H1 (cell line): Measurements from ENCODE around the gene ACSL6. TPM values are rescaled to one million over a fixed set of nuclear protein-coding genes. Genes with fewer than 3 reads are reported as not detected.

ENCODE experiments used
- CTCF ChIA-PET: fragments of 300-600 bp; sonication (Branson Sonifier 250); formaldehyde crosslinking; loops from one replicate; lab custom pipeline; 2021; ENCODE audit not compliant: partially characterized antibody; lab: Charles Lee
- POLR2A ChIA-PET: fragments of 300-600 bp; sonication (Branson Sonifier 250); formaldehyde crosslinking; loops from one replicate; lab custom pipeline; 2021; ENCODE audit warnings: inconsistent platforms; ENCODE audit not compliant: partially characterized antibody; lab: Charles Lee
- DNase-seq, 2 experiments: peaks; one replicate each; pipeline versions ENCODE4 v3.0.0 to v3.0.0-alpha.2; 2010 to 2022; ENCODE audit warnings: low spot score in 2 of 2, low read depth in 1 of 2, mixed read lengths in 1 of 2
- FAIRE-seq: peaks from 2 replicates; lab custom pipeline; 2011; peaks lifted over from hg19 to GRCh38; lab: Jason Lieb, UNC
- H2AFZ ChIP-seq: 2 replicates; pipeline ENCODE4 v1.8.1; 2012; ENCODE audit warnings: low read length, inconsistent platforms
- H2AK5ac ChIP-seq: 2 replicates; pipeline ENCODE4 v1.6.1; 2013; ENCODE audit warnings: low read depth, low read length
- H2BK120ac ChIP-seq: replicated peaks from 2 replicates; pipeline ENCODE3; 2013; ENCODE audit warnings: low read depth, low read length, inconsistent platforms
- H2BK12ac ChIP-seq: 2 replicates; pipeline ENCODE4 v1.6.1; 2013; ENCODE audit warnings: low read depth, low read length
- H2BK15ac ChIP-seq: 2 replicates; pipeline ENCODE4 v1.6.1; 2013; ENCODE audit warnings: low read length
- H2BK20ac ChIP-seq: 2 replicates; pipeline ENCODE4 v1.6.1; 2013; ENCODE audit warnings: low read length
- H2BK5ac ChIP-seq: 2 replicates; pipeline ENCODE4 v1.6.1; 2013; ENCODE audit warnings: low read depth, low read length
- H3K14ac ChIP-seq: 2 replicates; pipeline ENCODE4 v1.6.1; 2013; ENCODE audit warnings: inconsistent platforms; ENCODE audit not compliant: insufficient read length
- H3K18ac ChIP-seq: 2 replicates; pipeline ENCODE4 v1.6.1; 2013; ENCODE audit warnings: low read length; ENCODE audit errors: extremely low read depth
- H3K23ac ChIP-seq: 2 replicates; pipeline ENCODE4 v1.6.1; 2013; ENCODE audit warnings: inconsistent platforms; ENCODE audit not compliant: insufficient read length
- H3K23me2 ChIP-seq: 2 replicates; pipeline ENCODE4 v1.6.1; 2013; ENCODE audit warnings: low read depth, low read length
- H3K27ac ChIP-seq: 2 replicates; pipeline ENCODE4 v1.6.1; 2011; ENCODE audit warnings: low read depth, low read length, inconsistent platforms
- H3K27me3 ChIP-seq, 4 experiments: replicated peaks in 1 of 4; 1 replicate in 1 of 4; 2 replicates in 3 of 4; pipeline versions ENCODE4 v1.6.1 to v1.8.1; 2011 to 2013; ENCODE audit warnings: low read length in 3 of 4, mild to moderate bottlenecking in 3 of 4, inconsistent platforms in 2 of 4, mixed read lengths in 2 of 4, moderate library complexity in 1 of 4; ENCODE audit not compliant: control insufficient read depth in 3 of 4, insufficient read depth in 3 of 4; ENCODE audit errors: extremely low read depth in 1 of 4
- H3K36me3 ChIP-seq, 4 experiments: 2 replicates each; pipeline versions ENCODE4 v1.6.1 to v1.8.1; 2011 to 2013; ENCODE audit warnings: mild to moderate bottlenecking in 4 of 4, low read length in 3 of 4, moderate library complexity in 2 of 4, control low read depth in 1 of 4, inconsistent platforms in 1 of 4; ENCODE audit not compliant: insufficient read depth in 4 of 4, control insufficient read depth in 2 of 4
- H3K4ac ChIP-seq: replicated peaks from 2 replicates; pipeline ENCODE3; 2013; ENCODE audit warnings: low read length, low read depth, mixed read lengths, inconsistent platforms; ENCODE audit not compliant: insufficient read length
- H3K4me1 ChIP-seq, 4 experiments: replicated peaks in 1 of 4; 1 replicate in 1 of 4; 2 replicates in 3 of 4; pipeline versions ENCODE4 v1.6.1 to v1.8.1; 2011 to 2013; ENCODE audit warnings: low read length in 3 of 4, inconsistent platforms in 2 of 4, mixed read lengths in 1 of 4; ENCODE audit not compliant: insufficient read depth in 4 of 4, control insufficient read depth in 3 of 4
- H3K4me2 ChIP-seq, 2 experiments: 2 replicates each; pipeline versions ENCODE4 v1.6.1 to v1.8.1; 2011 to 2013; ENCODE audit warnings: low read depth in 2 of 2, low read length in 2 of 2, control low read depth in 1 of 2, inconsistent platforms in 1 of 2, mild to moderate bottlenecking in 1 of 2; ENCODE audit not compliant: insufficient read depth in 1 of 2
- H3K4me3 ChIP-seq, 4 experiments: fragments of 200-600, 300-600 bp in 1 of 4; sonication (generic), shearing (Covaris generic), sonication (Bioruptor Twin) in 1 of 4; 2 replicates each; pipeline versions ENCODE4 v1.5.1 to v1.8.1; 2011 to 2016; ENCODE audit warnings: low read length in 4 of 4, low read depth in 3 of 4, control low read depth in 2 of 4, inconsistent platforms in 2 of 4, mild to moderate bottlenecking in 2 of 4, mixed read lengths in 1 of 4, moderate library complexity in 1 of 4; ENCODE audit not compliant: insufficient read depth in 2 of 4; ENCODE audit errors: extremely low read depth in 1 of 4
- H3K56ac ChIP-seq: replicated peaks from 2 replicates; pipeline ENCODE3; 2013; ENCODE audit warnings: low read depth, mild to moderate bottlenecking, mixed read lengths, low read length, inconsistent platforms; ENCODE audit not compliant: insufficient read length
- H3K79me1 ChIP-seq: 2 replicates; pipeline ENCODE4 v1.6.1; 2013; ENCODE audit warnings: low read depth, low read length, control low read depth
- H3K79me2 ChIP-seq, 2 experiments: 2 replicates each; pipeline versions ENCODE4 v1.6.1 to v1.8.1; 2012 to 2013; ENCODE audit warnings: low read length in 2 of 2, mild to moderate bottlenecking in 2 of 2, inconsistent platforms in 1 of 2; ENCODE audit not compliant: insufficient read depth in 2 of 2, control insufficient read depth in 1 of 2
- H3K9ac ChIP-seq, 4 experiments: replicated peaks in 1 of 4; 1 replicate in 1 of 4; 2 replicates in 3 of 4; pipeline versions ENCODE4 v1.6.1 to v1.8.1; 2011 to 2013; ENCODE audit warnings: low read depth in 3 of 4, low read length in 3 of 4, control low read depth in 2 of 4, mild to moderate bottlenecking in 2 of 4, moderate library complexity in 2 of 4, inconsistent platforms in 1 of 4; ENCODE audit errors: extremely low read depth in 1 of 4
- H3K9me3 ChIP-seq, 2 experiments: 2 replicates each; pipeline versions ENCODE4 v1.6.1 to v1.8.1; 2012 to 2013; ENCODE audit warnings: mild to moderate bottlenecking in 2 of 2, moderate library complexity in 2 of 2, control low read depth in 1 of 2, inconsistent platforms in 1 of 2, low read depth in 1 of 2, low read length in 1 of 2, mixed read lengths in 1 of 2; ENCODE audit not compliant: insufficient read depth in 2 of 2
- H4K20me1 ChIP-seq, 2 experiments: replicated peaks in 1 of 2; 2 replicates each; pipeline versions ENCODE3 to v1.8.1; 2011 to 2013; ENCODE audit warnings: inconsistent platforms in 2 of 2, low read length in 2 of 2, mild to moderate bottlenecking in 1 of 2; ENCODE audit not compliant: insufficient read depth in 2 of 2, control insufficient read depth in 1 of 2
- H4K5ac ChIP-seq: 2 replicates; pipeline ENCODE4 v1.6.1; 2013; ENCODE audit warnings: low read length, low read depth, mixed read lengths, inconsistent platforms; ENCODE audit not compliant: insufficient read length
- H4K8ac ChIP-seq: 2 replicates; pipeline ENCODE4 v1.8.0; 2013; ENCODE audit warnings: mild to moderate bottlenecking, moderate library complexity, low read length, inconsistent platforms; ENCODE audit not compliant: insufficient read depth; ENCODE audit errors: extremely low read depth
- H4K91ac ChIP-seq: replicated peaks from 2 replicates; pipeline ENCODE3; 2013; ENCODE audit warnings: low read length, mixed read lengths, inconsistent platforms; ENCODE audit not compliant: insufficient read length
- BRCA1 ChIP-seq: IDR thresholded peaks from 2 replicates; pipeline ENCODE4 v1.6.1; 2012; ENCODE audit warnings: low read depth, low read length, improper control_type of control experiment
- CEBPB ChIP-seq: IDR thresholded peaks from 2 replicates; pipeline ENCODE4 v1.6.1; 2012; ENCODE audit warnings: low read depth, low read length
- EGR1 ChIP-seq: IDR thresholded peaks from 2 replicates; pipeline ENCODE4 v1.6.1; 2011; ENCODE audit warnings: low read depth, low read length, borderline replicate concordance
- RNF2 ChIP-seq: fragments of 200-900, 300-1000 bp; sonication (generic); IDR thresholded peaks from 2 replicates; pipeline ENCODE4 v1.7.1; 2016; ENCODE audit warnings: borderline replicate concordance, low read depth, mild to moderate bottlenecking, antibody characterized with exemption, low read length; ENCODE audit not compliant: poor library complexity, severe bottlenecking; ENCODE audit errors: missing control alignments
- SIRT6 ChIP-seq: IDR thresholded peaks from one replicate; pipeline ENCODE4 v1.7.1; 2012; ENCODE audit warnings: low read length, inconsistent platforms
- SP1 ChIP-seq: IDR thresholded peaks from 2 replicates; pipeline ENCODE4 v1.6.1; 2011; ENCODE audit warnings: low read depth, low read length
- SP2 ChIP-seq: IDR thresholded peaks from 2 replicates; pipeline ENCODE4 v1.6.1; 2012; ENCODE audit warnings: mild to moderate bottlenecking, low read length, inconsistent platforms
- SUZ12 ChIP-seq: fragments of 200-600 bp; sonication (generic); IDR thresholded peaks from 2 replicates; pipeline ENCODE4 v1.6.1; 2012; ENCODE audit warnings: mild to moderate bottlenecking, inconsistent platforms, low read length, moderate library complexity, mixed read lengths
- TEAD4 ChIP-seq: IDR thresholded peaks from 2 replicates; pipeline ENCODE4 v1.6.1; 2012; ENCODE audit warnings: low read depth, low read length, inconsistent platforms, mixed read lengths
- polyA plus RNA-seq, 7 experiments: library from polyadenylated mRNA; depleted of rRNA in 3 of 7; stranded (reverse) in 5 of 7; unstranded in 2 of 7; fragments of >200 nt in 5 of 7; fragments of 200-250 nt in 2 of 7; gene quantifications; 1 replicate in 5 of 7; 2 replicates in 1 of 7; 4 replicates in 1 of 7; pipeline versions ENCODE4 v1.2.1 to v1.2.3, GENCODE V29; 2011 to 2013; ENCODE audit warnings: missing spikeins in 2 of 7, mixed read lengths in 2 of 7
- total RNA-seq: library from RNA; stranded (reverse); fragmentation: NEBNext Ultra II Directional; extraction: Animal tissue kit (Norgen Biotek cat#: 25700); gene quantifications from 2 replicates; pipeline ENCODE4 v1.2.1, GENCODE V29; 2021

The ACSL6 gene
- total and polyA plus RNA-seq, 2 of the 8 experiments (the other 6 are each of a cell fraction or from before 2014, with no cell fraction given) = 2.3 to 2.4 TPM

DNA sequence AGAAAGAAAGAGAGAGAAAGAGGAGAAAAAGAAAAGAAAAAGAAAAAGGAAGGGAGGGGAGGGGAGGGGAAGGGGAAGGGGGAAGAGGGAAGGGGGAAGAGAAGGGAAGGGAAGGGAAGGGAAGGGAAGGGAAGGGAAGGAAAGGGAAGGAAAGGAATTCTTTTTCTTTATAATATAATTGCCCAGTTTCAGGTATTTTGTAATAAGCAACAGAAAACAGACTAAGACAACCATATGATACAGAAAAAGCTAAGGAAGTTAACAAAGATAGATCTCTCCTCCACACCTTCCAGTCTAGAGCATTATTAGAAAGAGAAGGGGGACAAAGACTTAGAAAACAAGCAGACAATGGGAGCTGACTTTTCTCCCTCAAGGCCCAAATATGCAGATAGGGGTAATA is 97.0 kb downstream of the ACSL6 start:
- no peak overlapping the region for H3K23ac ChIP-seq
- TF ChIP-seq EGR1 (no peak), CEBPB (no peak), TEAD4 (no peak), SP1 (no peak), SIRT6 (no peak), RNF2 (no peak), BRCA1 (no peak), SUZ12 (no peak), SP2 (no peak)

More for the DNA sequence above, 97.0 kb downstream of the ACSL6 start:
- Histone ChIP-seq H2AK5ac (no peak overlapping the region), H2BK20ac (no peak overlapping the region), H3K79me1 (no peaks in the 10 kb centered on the region), H3K9me3 (no peaks in the 10 kb centered on the region), H3K4ac (no peak overlapping the region), H2AFZ (no peak overlapping the region), H3K4me2 (no peak overlapping the region), H3K79me2 (no peaks in the 10 kb centered on the region), H4K5ac (no peak overlapping the region), H3K4me1 (no peaks in the 10 kb centered on the region), H3K23me2 (no peaks in the 10 kb centered on the region), H4K20me1 (no peaks in the 10 kb centered on the region), H3K14ac (no peak overlapping the region), H3K27me3 (no peaks in the 10 kb centered on the region), H4K91ac (no peak overlapping the region), H3K36me3 (no peaks in the 10 kb centered on the region), H2BK15ac (no peak overlapping the region), H2BK12ac (no peak overlapping the region), H2BK120ac (no peak overlapping the region), H3K9ac (no peak overlapping the region), H2BK5ac (no peak overlapping the region), H3K18ac (no peak overlapping the region), H3K56ac (no peak overlapping the region), H4K8ac (no peak overlapping the region), H3K27ac (no peak overlapping the region), H3K4me3 (no peak overlapping the region)
- no peak for FAIRE-seq
- CTCF ChIA-PET = interaction anchor here (2.2 kb wide), 1 partner anchor 36 kb away, joined by 8 read pairs; no protein-coding TSS in a partner anchor
- DNase-seq = no peak
- POLR2A ChIA-PET = no interaction called here
